GM12878 (cell line): ENCODE results near the gene SPDYE4. TPM values are rescaled to one million over a fixed set of nuclear protein-coding genes. Genes with fewer than 3 reads are reported as not detected.

Source experiments
- ATAC-seq: fragments of 200-7000 bp; cut with Tn5 transposase; 3 replicates; pipeline ENCODE4 v1.9.1; 2020; ENCODE audit warnings: mild to moderate bottlenecking, moderate library complexity
- BruUV-seq: library from RNA; stranded (reverse); fragments of 400-500 nt; replicated peaks from 2 replicates; lab custom pipeline; 2021; lab: Mats Ljungman, UMichigan
- CTCF ChIA-PET: fragments of 300-600 bp; sonication (Branson Sonifier 250); formaldehyde crosslinking; extraction: SDS; loops from one replicate; lab custom pipeline; 2021; ENCODE audit warnings: inconsistent platforms; lab: Yijun Ruan, JAX
- POLR2A ChIA-PET: fragments of 350-600 bp; formaldehyde crosslinking; extraction: SDS; loops from one replicate; lab custom pipeline; 2021; ENCODE audit warnings: inconsistent platforms; lab: Charles Lee
- RAD21 ChIA-PET: fragments of 300-600 bp; sonication (Branson Sonifier 250); formaldehyde crosslinking; loops from one replicate; lab custom pipeline; 2023; ENCODE audit warnings: antibody characterized with exemption; ENCODE audit not compliant: unreplicated experiment; lab: Charles Lee
- SMC1A ChIA-PET: fragments of 300-600 bp; sonication (Branson Sonifier 250); formaldehyde crosslinking; loops from one replicate; lab custom pipeline; 2023; ENCODE audit not compliant: unreplicated experiment, uncharacterized antibody; lab: Charles Lee
- DNase-seq: peaks from one replicate; pipeline ENCODE4 v3.0.0-alpha.2; 2011; ENCODE audit warnings: low read depth, low spot score
- FAIRE-seq: peaks from 3 replicates; lab custom pipeline; 2011; peaks lifted over from hg19 to GRCh38; lab: Jason Lieb, UNC
- H2AFZ ChIP-seq: 2 replicates; pipeline ENCODE4 v1.6.0; 2011; ENCODE audit warnings: low read depth, low read length, control low read depth; ENCODE audit not compliant: control insufficient read depth
- H3K27ac ChIP-seq: 2 replicates; pipeline ENCODE4 v1.5.1; 2011; ENCODE audit warnings: control low read depth; ENCODE audit not compliant: control insufficient read depth, insufficient read depth
- H3K27me3 ChIP-seq, 2 experiments: replicated peaks in 1 of 2; 2 replicates each; pipeline versions ENCODE4 v1.6.0 to v1.6.1; 2011; ENCODE audit warnings: low read length in 1 of 2; ENCODE audit not compliant: control insufficient read depth in 2 of 2, insufficient read depth in 2 of 2
- H3K36me3 ChIP-seq, 2 experiments: 2 replicates each; pipeline ENCODE4 v1.5.1; 2011; ENCODE audit warnings: low read length in 1 of 2; ENCODE audit not compliant: control insufficient read depth in 2 of 2, insufficient read depth in 2 of 2
- H3K4me1 ChIP-seq: 2 replicates; pipeline ENCODE4 v1.6.1; 2011; ENCODE audit warnings: mild to moderate bottlenecking, low read length, moderate library complexity, mixed read lengths; ENCODE audit not compliant: control insufficient read depth, insufficient read depth
- H3K4me2 ChIP-seq: 2 replicates; pipeline ENCODE4 v1.6.0; 2011; ENCODE audit warnings: control low read depth; ENCODE audit not compliant: control insufficient read depth, insufficient read depth
- H3K4me3 ChIP-seq: fragments of 200-600 bp; sonication (generic); 2 replicates; pipeline ENCODE4 v1.5.1; 2016
- H3K79me2 ChIP-seq: 2 replicates; pipeline ENCODE4 v1.6.0; 2011; ENCODE audit warnings: low read length; ENCODE audit not compliant: control insufficient read depth, insufficient read depth
- H3K9ac ChIP-seq: 2 replicates; pipeline ENCODE4 v1.8.0; 2011; ENCODE audit warnings: low read length, control low read depth, mixed read lengths; ENCODE audit not compliant: control insufficient read depth, insufficient read depth
- H3K9me3 ChIP-seq: replicated peaks from 3 replicates; pipeline ENCODE4 v1.5.1; 2011; ENCODE audit warnings: mild to moderate bottlenecking, low read length; ENCODE audit not compliant: control insufficient read depth, insufficient read depth
- H4K20me1 ChIP-seq: 2 replicates; pipeline ENCODE4 v1.6.0; 2011; ENCODE audit not compliant: control insufficient read depth, insufficient read depth
- CBX3 ChIP-seq: fragments of 200-600 bp; sonication (generic); IDR thresholded peaks from 2 replicates; pipeline ENCODE4 v1.6.1; 2016; ENCODE audit warnings: low read depth, borderline replicate concordance
- CEBPZ ChIP-seq: fragments of 150-350 bp; IDR thresholded peaks from 2 replicates; pipeline ENCODE4 v1.6.1; 2016; ENCODE audit warnings: low read depth, low read length
- CHD1 ChIP-seq: IDR thresholded peaks from 2 replicates; pipeline ENCODE4 v1.6.1; 2012; ENCODE audit warnings: low read depth, low read length, improper control_type of control experiment
- FOS ChIP-seq: IDR thresholded peaks from 3 replicates; pipeline ENCODE4 v1.6.1; 2011; ENCODE audit warnings: borderline replicate concordance; ENCODE audit not compliant: insufficient read length; ENCODE audit errors: extremely low read depth
- IKZF1 ChIP-seq: fragments of 450-650 bp; conservative IDR thresholded peaks from 2 replicates; pipeline ENCODE4 v1.6.1; 2017; ENCODE audit warnings: antibody characterized with exemption, mild to moderate bottlenecking
- KAT2A ChIP-seq: conservative IDR thresholded peaks from 2 replicates; pipeline ENCODE4 v1.6.1; 2011; ENCODE audit warnings: low read depth, low read length; ENCODE audit not compliant: control insufficient read depth
- KLF5 ChIP-seq: fragments of 450-650 bp; IDR thresholded peaks from 2 replicates; pipeline ENCODE4 v1.6.1; 2014; ENCODE audit warnings: mild to moderate bottlenecking; ENCODE audit not compliant: partially characterized antibody
- MTA3 ChIP-seq: IDR thresholded peaks from 2 replicates; pipeline ENCODE4 v1.6.1; 2012; ENCODE audit warnings: low read length, inconsistent platforms, borderline replicate concordance
- NR2C2 ChIP-seq: IDR thresholded peaks from 2 replicates; pipeline ENCODE4 v1.6.1; 2011; ENCODE audit warnings: borderline replicate concordance, low read depth; ENCODE audit not compliant: control insufficient read depth, insufficient read length
- NRF1 ChIP-seq: conservative IDR thresholded peaks from 2 replicates; pipeline ENCODE4 v1.6.1; 2011; ENCODE audit warnings: mild to moderate bottlenecking, low read depth, low read length, improper control_type of control experiment
- POLR2AphosphoS5 ChIP-seq: IDR thresholded peaks from 2 replicates; pipeline ENCODE4 v1.6.1; 2011; ENCODE audit warnings: mild to moderate bottlenecking, low read length, inconsistent platforms
- RAD51 ChIP-seq: fragments of 450-650 bp; IDR thresholded peaks from 2 replicates; pipeline ENCODE4 v1.6.1; 2016; ENCODE audit warnings: moderate library complexity, mild to moderate bottlenecking, inconsistent platforms
- RB1 ChIP-seq: fragments of 450-650 bp; formaldehyde crosslinking; IDR thresholded peaks from 2 replicates; pipeline ENCODE4 v1.6.1; 2017; ENCODE audit warnings: mild to moderate bottlenecking, borderline replicate concordance
- RELB ChIP-seq: fragments of 450-650 bp; IDR thresholded peaks from 2 replicates; pipeline ENCODE4 v1.6.1; 2017; ENCODE audit warnings: low read depth, mild to moderate bottlenecking, moderate library complexity
- RUNX3 ChIP-seq: IDR thresholded peaks from 2 replicates; pipeline ENCODE4 v1.6.1; 2012; ENCODE audit warnings: low read length, inconsistent platforms
- SIX5 ChIP-seq: IDR thresholded peaks from 2 replicates; pipeline ENCODE4 v1.6.1; 2011; ENCODE audit warnings: mild to moderate bottlenecking, low read depth, low read length, moderate library complexity; ENCODE audit not compliant: severe bottlenecking
- TCF12 ChIP-seq: IDR thresholded peaks from 2 replicates; pipeline ENCODE4 v1.6.1; 2011; ENCODE audit warnings: low read depth, mild to moderate bottlenecking, low read length
- YY1 ChIP-seq: IDR thresholded peaks from 2 replicates; pipeline ENCODE4 v1.6.1; 2011; ENCODE audit warnings: low read depth, mild to moderate bottlenecking, low read length
- ZNF384 ChIP-seq: IDR thresholded peaks from 2 replicates; pipeline ENCODE4 v1.6.1; 2012; ENCODE audit warnings: low read depth, mild to moderate bottlenecking, low read length, improper control_type of control experiment, borderline replicate concordance
- WGBS: methylation state at CpG from one replicate; pipeline ENCODE4 v1.1.6; 2016; ENCODE audit warnings: low lambda C conversion rate; ENCODE audit not compliant: insufficient replicate concordance, insufficient coverage; ENCODE audit errors: missing lambda C conversion rate; 5-methylcytosine and 5-hydroxymethylcytosine counted together
- in situ Hi-C: fragments of 300-500 bp; cut with MboI; formaldehyde crosslinking; loops from 9 replicates; pipeline ENCODE4 v1.14.3; 2018; ENCODE audit warnings: mixed read lengths
- intact Hi-C: fragments of 100-400 bp; cut with micrococcal nuclease; formaldehyde crosslinking; loops from one replicate; pipeline ENCODE4 v1.14.2; 2022; ENCODE audit not compliant: unreplicated experiment
- polyA plus RNA-seq, 11 experiments: library from polyadenylated mRNA; depleted of rRNA in 4 of 11; unstranded in 6 of 11; stranded (reverse) in 5 of 11; fragments of >200 nt; fragmentation: Nextera tagmentation in 4 of 11; fragmentation: Illumina TruSeq in 1 of 11; extraction: Ambion mirVana in 4 of 11; extraction: Trizol in 1 of 11; gene quantifications; 1 replicate in 1 of 11; 2 replicates in 10 of 11; pipeline versions ENCODE4 v1.2.1 to v1.2.3, GENCODE V29; 2011 to 2016; ENCODE audit warnings: inconsistent platforms in 2 of 11, missing spikeins in 2 of 11, low read depth in 1 of 11
- total RNA-seq, 4 experiments: library from RNA; depleted of rRNA in 3 of 4; stranded (reverse); fragments of >200 nt in 3 of 4; fragmentation: Illumina TruSeq in 1 of 4; extraction: Trizol in 1 of 4; gene quantifications; 2 replicates each; pipeline versions ENCODE4 v1.2.1 to v1.2.3, GENCODE V29; 2013 to 2021

The SPDYE4 gene
- total and polyA plus RNA-seq, 10 of the 15 experiments (the other 5 are each of a cell fraction or from before 2014, with no cell fraction given) = 0.07 to 0.18 TPM; not detected in 8

GRCh38 chr17:8792646-8793045, 34.3 kb upstream of the SPDYE4 start (continued):
- TF ChIP-seq RUNX3 (no peak), CHD1 (no peak), ZNF384 (no peak), IKZF1 (no peak), RAD51 (no peak), RELB (no peak), YY1 (no peak), CBX3 (no peak)

DNA sequence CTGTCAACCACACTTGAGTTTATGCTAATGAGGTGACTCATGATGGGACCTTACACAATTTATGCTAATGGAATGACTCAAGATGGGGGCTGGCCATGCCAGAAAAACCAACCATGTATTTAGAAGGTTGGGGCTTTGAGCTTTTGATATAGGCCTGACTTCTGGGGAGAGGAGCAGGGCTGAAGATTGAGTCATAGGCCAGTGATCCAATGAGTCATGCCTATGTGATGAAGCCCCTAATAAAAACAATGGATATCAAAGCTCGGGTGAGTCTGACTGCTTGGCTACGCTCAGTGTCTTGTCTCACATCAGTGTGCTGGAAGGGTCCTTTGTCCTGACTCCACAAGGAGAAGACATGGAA, 33.5 kb upstream of the SPDYE4 start:
- peak; percentile 29 for ATAC-seq
- no peak for FAIRE-seq
- Histone ChIP-seq H3K27me3 (no peaks in the 10 kb centered on the region), H3K36me3 (no peaks in the 10 kb centered on the region; a peak in 2 of 4 replicates), H3K4me1 (no peaks in the 10 kb centered on the region), H4K20me1 (no peaks in the 10 kb centered on the region), H3K4me3 (no peak overlapping the region), H3K4me2 (no peak overlapping the region), H3K9me3 (no peaks in the 10 kb centered on the region), H3K27ac (no peak overlapping the region), H3K79me2 (no peaks in the 10 kb centered on the region), H3K9ac (no peak overlapping the region), H2AFZ (no peak overlapping the region)
- DNase-seq = no peak
- BruUV-seq = no TSS peak
- ChIA-PET CTCF (interaction anchor here (1.2 kb wide), 1 partner anchor 206 kb away, joined by 6 read pairs; no protein-coding TSS in a partner anchor), POLR2A (interaction anchor here (1.1 kb wide), 1 partner anchor 15 kb away, joined by 3 read pairs; no protein-coding TSS in a partner anchor), SMC1A (interaction anchor here (1.2 kb wide), 2 partner anchors 9 to 58 kb away, joined by 3 read pairs; no protein-coding TSS in a partner anchor), RAD21 (interaction anchor here (1.5 kb wide), 1 partner anchor 16 kb away, joined by 3 read pairs; no protein-coding TSS in a partner anchor)
- intact Hi-C loops = no loop called here
- in situ Hi-C loops = no loop called here
- 73% methylated on average over 2 of the region's 2 CpGs for WGBS
- TF ChIP-seq RB1 (no peak), CEBPZ (no peak), TCF12 (no peak), NRF1 (no peak), SIX5 (no peak), NR2C2 (no peak), KAT2A (no peak), KLF5 (no peak), MTA3 (no peak), CBX3 (no peak), FOS (no peak), POLR2AphosphoS5 (no peak)
